GM23338 (cell line): ENCODE data around the gene CD22. TPM values are rescaled to one million over a fixed set of nuclear protein-coding genes. Genes with fewer than 3 reads are reported as not detected.

Source experiments
- ATAC-seq: fragments of 200-7000 bp; cut with Tn5 transposase; 3 replicates; pipeline ENCODE4 v1.9.1; 2020
- DNase-seq: peaks from one replicate; pipeline ENCODE4 v3.0.0-alpha.2; 2015; ENCODE audit warnings: low spot score
- H2AFZ ChIP-seq: fragments of 200-600 bp; sonication (generic); 2 replicates; pipeline ENCODE4 v1.8.0; 2016; ENCODE audit warnings: antibody characterized with exemption, mild to moderate bottlenecking, moderate library complexity
- H3F3A ChIP-seq: fragments of 200-600 bp; sonication (generic); replicated peaks from 2 replicates; pipeline ENCODE4 v1.8.0; 2017; ENCODE audit warnings: antibody characterized with exemption, mixed run types, low read depth
- H3K27ac ChIP-seq: fragments of 200-600 bp; sonication (generic); 2 replicates; pipeline ENCODE4 v1.6.1; 2016; ENCODE audit warnings: low read depth
- H3K27me3 ChIP-seq: fragments of 200-600 bp; sonication (generic); 2 replicates; pipeline ENCODE4 v1.8.0; 2016; ENCODE audit warnings: mild to moderate bottlenecking, mixed run types, moderate library complexity; ENCODE audit not compliant: insufficient read depth
- H3K36me3 ChIP-seq: fragments of 200-600 bp; sonication (generic); 2 replicates; pipeline ENCODE4 v1.8.0; 2016; ENCODE audit warnings: mild to moderate bottlenecking; ENCODE audit not compliant: insufficient read depth
- H3K4me1 ChIP-seq: fragments of 200-600 bp; sonication (generic); 2 replicates; pipeline ENCODE4 v1.8.0; 2016; ENCODE audit warnings: mild to moderate bottlenecking, moderate library complexity; ENCODE audit not compliant: insufficient read depth
- H3K4me2 ChIP-seq: fragments of 200-600 bp; sonication (generic); 2 replicates; pipeline ENCODE4 v1.7.1; 2017; ENCODE audit warnings: mixed run types
- H3K4me3 ChIP-seq: fragments of 200-600 bp; sonication (generic); 2 replicates; pipeline ENCODE4 v1.6.1; 2016; ENCODE audit warnings: mixed run types
- H3K79me2 ChIP-seq: fragments of 200-600 bp; sonication (generic); replicated peaks from 2 replicates; pipeline ENCODE4 v1.8.0; 2017; ENCODE audit warnings: mild to moderate bottlenecking; ENCODE audit not compliant: insufficient read depth
- H3K9me2 ChIP-seq: fragments of 200-600 bp; sonication (generic); 2 replicates; pipeline ENCODE4 v1.8.0; 2017; ENCODE audit not compliant: insufficient read depth
- H4K20me1 ChIP-seq: fragments of 200-600 bp; sonication (generic); replicated peaks from 2 replicates; pipeline ENCODE4 v1.8.0; 2017; ENCODE audit warnings: mild to moderate bottlenecking; ENCODE audit not compliant: insufficient read depth
- H3K27ac Mint-ChIP-seq: 2 replicates; pipeline ENCODE4 v1.8.0; 2020; ENCODE audit warnings: inconsistent platforms, mild to moderate bottlenecking, moderate library complexity, mixed read lengths
- H3K27me3 Mint-ChIP-seq: 3 replicates; pipeline ENCODE4 v1.8.0; 2022; ENCODE audit warnings: low read depth, mild to moderate bottlenecking, moderate library complexity, mixed read lengths, inconsistent platforms; ENCODE audit not compliant: insufficient read depth, poor library complexity
- H3K36me3 Mint-ChIP-seq: 3 replicates; pipeline ENCODE4 v1.8.0; 2021; ENCODE audit warnings: low read depth, mild to moderate bottlenecking, inconsistent platforms, moderate library complexity, mixed read lengths
- H3K4me1 Mint-ChIP-seq: 3 replicates; pipeline ENCODE4 v1.8.0; 2020; ENCODE audit warnings: mild to moderate bottlenecking, inconsistent platforms, mixed read lengths
- H3K4me3 Mint-ChIP-seq: 3 replicates; pipeline ENCODE4 v1.8.0; 2021; ENCODE audit warnings: moderate library complexity, mild to moderate bottlenecking, inconsistent platforms, mixed read lengths
- H3K9me3 Mint-ChIP-seq: 3 replicates; pipeline ENCODE4 v1.8.0; 2020; ENCODE audit warnings: moderate library complexity, mild to moderate bottlenecking, inconsistent platforms, mixed read lengths
- CREB1 ChIP-seq: fragments of 250-450 bp; sonication (Bioruptor Pico); IDR thresholded peaks from 2 replicates; pipeline ENCODE4 v1.5.0; 2020; ENCODE audit warnings: low read depth, mild to moderate bottlenecking, moderate library complexity
- STAT1 ChIP-seq: IDR thresholded peaks from one replicate; pipeline ENCODE4 v1.6.1; 2016; ENCODE audit warnings: antibody characterized with exemption; ENCODE audit not compliant: unreplicated experiment
- polyA plus RNA-seq: library from polyadenylated mRNA; unstranded; fragments of >200 nt; fragmentation: Nextera tagmentation; extraction: Ambion mirVana; gene quantifications from 2 replicates; pipeline ENCODE4 v1.2.1, GENCODE V29; 2016
- total RNA-seq: library from RNA; depleted of rRNA; stranded (reverse); fragments of >200 nt; shearing (Covaris generic); gene quantifications from 2 replicates; pipeline ENCODE4 v1.2.3, GENCODE V29; 2014
- TF ChIP-seq, protein P1 (sequence below), 2 experiments: fragments of 200-600 bp in 1 of 2; sonication (generic) in 1 of 2; conservative IDR thresholded peaks; 2 replicates each; pipeline versions ENCODE4 v1.5.1 to v1.6.1; 2016 to 2017; ENCODE audit warnings: antibody characterized with exemption in 2 of 2, low read depth in 2 of 2, mild to moderate bottlenecking in 2 of 2, moderate library complexity in 1 of 2
- TF ChIP-seq, protein P2 (sequence below): IDR thresholded peaks from one replicate; pipeline ENCODE4 v1.6.1; 2018; ENCODE audit warnings: antibody characterized with exemption; ENCODE audit not compliant: unreplicated experiment

The CD22 gene
- total and polyA plus RNA-seq, 2 experiments from 2014 or later = 0.10 to 0.32 TPM

DNA sequence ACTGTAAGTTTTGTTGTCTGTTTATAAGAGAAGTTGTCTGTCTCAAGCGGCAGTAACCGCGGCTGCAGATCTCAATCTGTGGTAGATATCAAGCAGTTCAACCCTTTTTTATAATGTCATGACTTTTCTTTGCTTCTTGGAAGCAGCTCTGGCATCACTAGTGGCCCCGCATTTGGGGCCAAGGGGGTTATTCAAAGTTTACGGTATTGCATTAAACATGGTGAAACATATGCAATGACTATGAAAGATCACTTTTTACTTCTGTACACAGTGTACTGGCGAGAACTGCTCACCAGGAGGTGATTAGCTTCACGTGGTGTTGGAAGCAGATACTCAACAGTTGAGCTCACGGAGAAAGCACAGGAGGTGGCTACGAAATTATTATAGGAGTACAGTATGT, 24.6 kb downstream of the CD22 start (continued):
- TF ChIP-seq, protein P1, sequence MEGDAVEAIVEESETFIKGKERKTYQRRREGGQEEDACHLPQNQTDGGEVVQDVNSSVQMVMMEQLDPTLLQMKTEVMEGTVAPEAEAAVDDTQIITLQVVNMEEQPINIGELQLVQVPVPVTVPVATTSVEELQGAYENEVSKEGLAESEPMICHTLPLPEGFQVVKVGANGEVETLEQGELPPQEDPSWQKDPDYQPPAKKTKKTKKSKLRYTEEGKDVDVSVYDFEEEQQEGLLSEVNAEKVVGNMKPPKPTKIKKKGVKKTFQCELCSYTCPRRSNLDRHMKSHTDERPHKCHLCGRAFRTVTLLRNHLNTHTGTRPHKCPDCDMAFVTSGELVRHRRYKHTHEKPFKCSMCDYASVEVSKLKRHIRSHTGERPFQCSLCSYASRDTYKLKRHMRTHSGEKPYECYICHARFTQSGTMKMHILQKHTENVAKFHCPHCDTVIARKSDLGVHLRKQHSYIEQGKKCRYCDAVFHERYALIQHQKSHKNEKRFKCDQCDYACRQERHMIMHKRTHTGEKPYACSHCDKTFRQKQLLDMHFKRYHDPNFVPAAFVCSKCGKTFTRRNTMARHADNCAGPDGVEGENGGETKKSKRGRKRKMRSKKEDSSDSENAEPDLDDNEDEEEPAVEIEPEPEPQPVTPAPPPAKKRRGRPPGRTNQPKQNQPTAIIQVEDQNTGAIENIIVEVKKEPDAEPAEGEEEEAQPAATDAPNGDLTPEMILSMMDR (conservative IDR thresholded peaks at IDR 0.05; ENCODE audit: low read depth in 2 of 2) = no peak
- TF ChIP-seq, protein P2, sequence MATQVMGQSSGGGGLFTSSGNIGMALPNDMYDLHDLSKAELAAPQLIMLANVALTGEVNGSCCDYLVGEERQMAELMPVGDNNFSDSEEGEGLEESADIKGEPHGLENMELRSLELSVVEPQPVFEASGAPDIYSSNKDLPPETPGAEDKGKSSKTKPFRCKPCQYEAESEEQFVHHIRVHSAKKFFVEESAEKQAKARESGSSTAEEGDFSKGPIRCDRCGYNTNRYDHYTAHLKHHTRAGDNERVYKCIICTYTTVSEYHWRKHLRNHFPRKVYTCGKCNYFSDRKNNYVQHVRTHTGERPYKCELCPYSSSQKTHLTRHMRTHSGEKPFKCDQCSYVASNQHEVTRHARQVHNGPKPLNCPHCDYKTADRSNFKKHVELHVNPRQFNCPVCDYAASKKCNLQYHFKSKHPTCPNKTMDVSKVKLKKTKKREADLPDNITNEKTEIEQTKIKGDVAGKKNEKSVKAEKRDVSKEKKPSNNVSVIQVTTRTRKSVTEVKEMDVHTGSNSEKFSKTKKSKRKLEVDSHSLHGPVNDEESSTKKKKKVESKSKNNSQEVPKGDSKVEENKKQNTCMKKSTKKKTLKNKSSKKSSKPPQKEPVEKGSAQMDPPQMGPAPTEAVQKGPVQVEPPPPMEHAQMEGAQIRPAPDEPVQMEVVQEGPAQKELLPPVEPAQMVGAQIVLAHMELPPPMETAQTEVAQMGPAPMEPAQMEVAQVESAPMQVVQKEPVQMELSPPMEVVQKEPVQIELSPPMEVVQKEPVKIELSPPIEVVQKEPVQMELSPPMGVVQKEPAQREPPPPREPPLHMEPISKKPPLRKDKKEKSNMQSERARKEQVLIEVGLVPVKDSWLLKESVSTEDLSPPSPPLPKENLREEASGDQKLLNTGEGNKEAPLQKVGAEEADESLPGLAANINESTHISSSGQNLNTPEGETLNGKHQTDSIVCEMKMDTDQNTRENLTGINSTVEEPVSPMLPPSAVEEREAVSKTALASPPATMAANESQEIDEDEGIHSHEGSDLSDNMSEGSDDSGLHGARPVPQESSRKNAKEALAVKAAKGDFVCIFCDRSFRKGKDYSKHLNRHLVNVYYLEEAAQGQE = no peak

DNA sequence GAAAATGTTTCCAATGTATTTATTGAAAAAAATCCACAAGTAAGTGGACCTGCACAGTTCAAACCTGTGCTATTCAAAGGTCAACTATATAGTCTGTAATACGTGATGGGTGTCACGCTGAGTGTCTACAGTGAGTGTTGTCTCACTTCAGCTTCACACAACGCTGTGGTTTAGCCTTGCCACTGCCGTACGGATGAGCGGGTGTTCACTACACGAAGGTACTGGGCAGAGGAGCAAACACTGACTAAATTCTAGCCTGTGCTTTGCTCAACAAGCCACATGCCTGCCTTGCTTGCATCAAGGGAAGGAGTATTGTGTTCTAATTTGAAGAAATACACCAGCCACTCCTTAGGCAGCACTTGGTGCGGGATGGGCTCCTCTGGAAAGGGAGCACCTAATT, 25.9 kb downstream of the CD22 start:
- Histone ChIP-seq H3K4me2 (no peak overlapping the region), H3K4me1 (no peaks in the 10 kb centered on the region), H3K9me2 (no peaks in the 10 kb centered on the region), H3K27ac (no peak overlapping the region), H3K36me3 (no peaks in the 10 kb centered on the region), H3F3A (no peaks in the 10 kb centered on the region), H3K79me2 (no peaks in the 10 kb centered on the region), H3K27me3 (no peaks in the 10 kb centered on the region), H2AFZ (no peak overlapping the region), H3K4me3 (no peak overlapping the region), H4K20me1 (no peaks in the 10 kb centered on the region)
- Mint-ChIP-seq H3K36me3 (no peaks in the 10 kb centered on the region), H3K27me3 (peaks cover 9% of the 10 kb centered on the region), H3K4me3 (no peak overlapping the region), H3K27ac (no peak overlapping the region), H3K4me1 (peaks cover 7% of the 10 kb centered on the region), H3K9me3 (no peaks in the 10 kb centered on the region)
- TF ChIP-seq CREB1 = no peak
- TF ChIP-seq, protein P2 = no peak
- TF ChIP-seq STAT1 = no peak
- no peak for ATAC-seq
- no peak for DNase-seq
